B cell (primary cell): ENCODE results near the gene LIMS2. TPM values are rescaled to one million over a fixed set of nuclear protein-coding genes. Genes with fewer than 3 reads are reported as not detected.

Source experiments
- ATAC-seq: fragments of 200-7000 bp; cut with Tn5 transposase; one replicate; pipeline ENCODE4 v1.10.0; 2021; ENCODE audit warnings: low read depth, mild to moderate bottlenecking, moderate number of reproducible peaks, moderate library complexity
- CTCF ChIA-PET: fragments of 350-600 bp; sonication (Branson Sonifier 250); formaldehyde crosslinking; loops from one replicate; lab custom pipeline; 2021; ENCODE audit warnings: antibody characterized with exemption, inconsistent platforms; lab: Charles Lee
- POLR2A ChIA-PET: fragments of 350-600 bp; sonication (Branson Sonifier 250); formaldehyde crosslinking; loops from one replicate; lab custom pipeline; 2021; ENCODE audit warnings: antibody characterized with exemption; lab: Charles Lee
- DNase-seq: peaks from one replicate; pipeline ENCODE4 v3.0.0; 2013
- H2AFZ ChIP-seq: 2 replicates; pipeline ENCODE4 v1.6.1; 2012; ENCODE audit warnings: mild to moderate bottlenecking, low read depth, low read length; ENCODE audit not compliant: insufficient read depth, poor library complexity, severe bottlenecking
- H3K27ac ChIP-seq, 2 donors: 1 replicate in 1 of 2; 2 replicates in 1 of 2; pipeline ENCODE4 v1.5.1; 2012 to 2013; ENCODE audit warnings: low read length in 2 of 2, mild to moderate bottlenecking in 2 of 2, moderate library complexity in 1 of 2
- H3K27me3 ChIP-seq, 4 experiments: fragments of 200-600 bp in 1 of 4; sonication (generic) in 1 of 4; replicated peaks in 1 of 4; 1 replicate in 2 of 4; 2 replicates in 2 of 4; pipeline versions ENCODE4 v1.6.1 to v1.7.0; 2013 to 2016; ENCODE audit warnings: low read length in 3 of 4, mild to moderate bottlenecking in 2 of 4, mixed read lengths in 1 of 4, moderate library complexity in 1 of 4; ENCODE audit not compliant: insufficient read depth in 4 of 4, control insufficient read depth in 3 of 4; ENCODE audit errors: control extremely low read depth in 1 of 4
- H3K36me3 ChIP-seq, 2 experiments: replicated peaks in 1 of 2; 1 replicate in 1 of 2; 2 replicates in 1 of 2; pipeline versions ENCODE4 v1.6.1 to v1.7.1; 2013; ENCODE audit warnings: low read length in 1 of 2; ENCODE audit not compliant: insufficient read depth in 2 of 2, control insufficient read depth in 1 of 2; ENCODE audit errors: control extremely low read depth in 1 of 2, extremely low read depth in 1 of 2
- H3K4me1 ChIP-seq, 2 donors: fragments of 200-600 bp in 1 of 2; sonication (generic) in 1 of 2; 1 replicate in 1 of 2; 2 replicates in 1 of 2; pipeline versions ENCODE4 v1.5.1 to v1.6.1; 2013 to 2017; ENCODE audit warnings: low read length in 2 of 2; ENCODE audit not compliant: control insufficient read depth in 2 of 2, insufficient read depth in 2 of 2
- H3K4me2 ChIP-seq: replicated peaks from 2 replicates; pipeline ENCODE3; 2012; ENCODE audit warnings: mild to moderate bottlenecking, low read depth, low read length; ENCODE audit not compliant: poor library complexity, severe bottlenecking
- H3K4me3 ChIP-seq, 5 experiments: fragments of 200-600 bp in 1 of 5; sonication (generic) in 1 of 5; 1 replicate in 3 of 5; 2 replicates in 2 of 5; pipeline versions ENCODE4 v1.5.1 to v1.7.0; 2011 to 2016; ENCODE audit warnings: low read length in 4 of 5, mild to moderate bottlenecking in 4 of 5, low read depth in 2 of 5, control low read depth in 1 of 5, moderate library complexity in 1 of 5; ENCODE audit not compliant: insufficient read depth in 1 of 5; ENCODE audit errors: control extremely low read depth in 1 of 5, extremely low read depth in 1 of 5
- H3K79me2 ChIP-seq: fragments of 200-600 bp; sonication (generic); one replicate; pipeline ENCODE4 v1.6.0; 2016; ENCODE audit warnings: low read length; ENCODE audit not compliant: control insufficient read depth, insufficient read depth
- H3K9ac ChIP-seq: fragments of 200-600 bp; sonication (generic); 2 replicates; pipeline ENCODE4 v1.6.1; 2017; ENCODE audit warnings: mild to moderate bottlenecking, low read length, moderate library complexity
- H3K9me3 ChIP-seq, 3 donors: one replicate each; pipeline versions ENCODE4 v1.6.1 to v1.7.1; 2013; ENCODE audit warnings: low read length in 2 of 3; ENCODE audit not compliant: control insufficient read depth in 2 of 3, insufficient read depth in 1 of 3; ENCODE audit errors: control extremely low read depth in 1 of 3
- H4K20me1 ChIP-seq: 2 replicates; pipeline ENCODE4 v1.6.0; 2012; ENCODE audit warnings: mild to moderate bottlenecking, low read length; ENCODE audit not compliant: insufficient read depth, control insufficient read depth, poor library complexity, severe bottlenecking
- H3K27ac Mint-ChIP-seq: one replicate; pipeline ENCODE4 v1.8.0; 2021; ENCODE audit warnings: mixed read lengths
- H3K27me3 Mint-ChIP-seq: one replicate; pipeline ENCODE4 v1.8.0; 2021; ENCODE audit warnings: mixed read lengths
- H3K4me1 Mint-ChIP-seq: one replicate; pipeline ENCODE4 v1.8.0; 2021; ENCODE audit warnings: mixed read lengths
- H3K4me3 Mint-ChIP-seq: one replicate; pipeline ENCODE4 v1.8.0; 2021; ENCODE audit warnings: mixed read lengths
- H3K9me3 Mint-ChIP-seq: one replicate; pipeline ENCODE4 v1.8.0; 2022; ENCODE audit warnings: mixed read lengths; ENCODE audit not compliant: insufficient read depth
- CTCF ChIP-seq: fragments of 200-600 bp; IDR thresholded peaks from one replicate; pipeline ENCODE4 v1.8.0; 2022; ENCODE audit warnings: antibody characterized with exemption, mild to moderate bottlenecking
- EZH2 ChIP-seq: IDR thresholded peaks from 2 replicates; pipeline ENCODE4 v1.6.1; 2012; ENCODE audit warnings: borderline replicate concordance, low read depth, mild to moderate bottlenecking, moderate library complexity, low read length; ENCODE audit not compliant: insufficient read depth, poor library complexity, severe bottlenecking
- WGBS: methylation state at CpG from one replicate; pipeline ENCODE4 v1.1.5; 2013; ENCODE audit warnings: missing lambda C conversion rate; ENCODE audit not compliant: insufficient coverage; 5-methylcytosine and 5-hydroxymethylcytosine counted together
- intact Hi-C: fragments of 100-400 bp; cut with micrococcal nuclease; formaldehyde crosslinking; loops from one replicate; pipeline ENCODE4 v1.10.0; 2022
- polyA plus RNA-seq: library from polyadenylated mRNA; depleted of rRNA; stranded (reverse); fragments of >200 nt; gene quantifications from 2 replicates; pipeline ENCODE4 v1.2.3, GENCODE V29; 2012
- total RNA-seq, 2 donors: library from RNA; stranded (reverse); fragments of 120-200 nt in 1 of 2; gene quantifications; 1 replicate in 1 of 2; 2 replicates in 1 of 2; pipeline versions ENCODE4 v1.2.3 to v1.2.4, GENCODE V29; 2013 to 2022

The LIMS2 gene
- total and polyA plus RNA-seq, 2 donors (not counting 1 experiment from before 2014, with no cell fraction given): 6.7 to 32.2 TPM

DNA sequence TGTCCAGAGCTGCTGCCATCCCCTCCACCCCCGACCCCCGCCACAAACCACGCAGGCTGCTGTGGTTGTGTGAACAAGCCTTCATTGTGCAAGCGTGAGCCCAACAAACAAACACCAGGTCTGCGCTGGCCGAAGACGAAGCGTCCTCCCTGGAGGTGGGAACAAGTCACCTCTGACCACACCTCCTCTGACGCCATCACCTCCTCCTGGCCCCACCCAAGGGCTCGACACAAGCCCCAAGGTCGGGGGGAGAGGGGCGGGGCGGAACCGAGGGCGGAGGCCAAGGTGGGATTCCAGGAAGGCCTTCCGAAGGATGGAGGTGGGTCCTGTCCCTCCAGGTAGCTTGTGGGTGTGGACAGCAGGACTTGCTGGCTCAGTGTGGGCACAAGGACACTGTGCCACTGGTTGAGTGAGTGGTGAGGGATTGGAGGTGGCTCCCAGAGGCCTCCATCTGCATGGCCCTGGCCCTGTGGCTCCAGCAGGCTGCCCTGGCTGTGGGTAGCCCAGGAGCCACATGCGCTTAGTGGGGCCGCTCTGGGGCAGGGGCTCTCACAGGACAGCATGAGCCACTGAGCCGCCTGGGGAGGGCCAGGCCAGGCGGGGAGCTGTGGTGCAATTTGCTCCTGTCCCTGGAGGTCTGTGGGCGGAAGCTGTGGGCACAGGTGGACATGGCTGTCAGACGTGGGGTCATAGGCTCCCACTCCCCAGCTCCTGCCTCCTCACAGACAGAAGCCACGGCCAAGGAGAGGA, 36.8 kb downstream of the LIMS2 start:
- H3K27me3 ChIP-seq: no peaks in the 10 kb centered on the region
- H3K36me3 ChIP-seq: no peaks in the 10 kb centered on the region
- H2AFZ ChIP-seq: peak overlapping the region; percentile 29
- Mint-ChIP-seq H3K9me3 (no peaks in the 10 kb centered on the region), H3K4me3 (peak overlapping the region; percentile 68), H3K4me1 (peaks cover 85% of the 10 kb centered on the region), H3K27ac (peak overlapping the region; percentile 95), H3K27me3 (no peaks in the 10 kb centered on the region)
- H3K79me2 ChIP-seq: no peaks in the 10 kb centered on the region
- WGBS: 56% methylated on average over 14 of the region's 23 CpGs
- ChIA-PET POLR2A (interaction anchor here (0.6 to 2.0 kb wide), 3 partner anchors 8 to 20 kb away, joined by 4 to 7 read pairs (median 4); no protein-coding TSS in a partner anchor), CTCF (interaction anchor here (1.4 to 19.3 kb wide), 3 partner anchors 11 to 57 kb away, joined by 3 to 553 read pairs (median 53); no protein-coding TSS in a partner anchor)
- ATAC-seq (peak; percentile 7), DNase-seq (peak; percentile 46)
- peak overlapping the region; percentile 62 to 76 for H3K27ac ChIP-seq
- H3K4me3 ChIP-seq: peak overlapping the region in 1 of 5 experiments; percentile 13
- H3K4me2 ChIP-seq: peak overlapping the region; percentile 73
- no peak for TF ChIP-seq EZH2
- TF ChIP-seq CTCF: no peak
- H3K4me1 ChIP-seq: peaks cover 87 to 96% of the 10 kb centered on the region in 2 donors
- H3K9me3 ChIP-seq: no peaks in the 10 kb centered on the region
- intact Hi-C loops: loop anchor here (2.0 to 5.0 kb wide), 2 partner anchors 18 to 64 kb away; partner anchors contain the start of gene SFT2D3
- H3K9ac ChIP-seq: peak overlapping the region; percentile 14
- H4K20me1 ChIP-seq: no peaks in the 10 kb centered on the region
